ENCODE results near the gene NMT1. TPM values are rescaled to one million over a fixed set of nuclear protein-coding genes. Genes with fewer than 3 reads are reported as not detected.
A peak's percentile ranks its signal among the peaks of the same experiment; 100 is the strongest.

NMT1 gene
- total RNA-seq, 3 donors from 2014 or later (not counting 1 experiment from before 2014, with no cell fraction given): 56.6 to 94.7 (median 77.6) TPM

GRCh38 chr17:45136846-45137560, 75.9 kb downstream of the NMT1 start:
- Histone ChIP-seq H3K4me1 (ENCODE audit: control insufficient read depth, insufficient read depth, low read length) (peaks cover 29% of the 10 kb centered on the region), H3K27ac (ENCODE audit: low read length) (no peak overlapping the region), H3K9me3 (ENCODE audit: control insufficient read depth, insufficient read depth, low read length) (no peaks in the 10 kb centered on the region), H3K36me3 (ENCODE audit: control insufficient read depth, insufficient read depth, low read length) (no peaks in the 10 kb centered on the region), H3K4me3 (ENCODE audit: low read length) (no peak overlapping the region), H3K27me3 (ENCODE audit: control insufficient read depth, insufficient read depth, low read length) (no peaks in the 10 kb centered on the region)
- Mint-ChIP-seq H3K4me3 (peak overlapping the region; percentile 90), H3K36me3 (no peaks in the 10 kb centered on the region), H3K9me3 (no peaks in the 10 kb centered on the region), H3K4me1 (peaks cover 18 to 25% of the 10 kb centered on the region in 2 donors), H3K27me3 (ENCODE audit: low read depth in 2 of 2) (no peaks in the 10 kb centered on the region), H3K27ac (peak overlapping the region in 1 of 2 donors; percentile 77)
- intact Hi-C loops (cut with micrococcal nuclease): no loop called here
- DNase-seq (no peak), ATAC-seq (no peak)
- WGBS (ENCODE audit: insufficient coverage): 94% methylated on average over 11 of the region's 12 CpGs
- no peak for TF ChIP-seq CTCF (IDR thresholded peaks at IDR 0.05)

- intact Hi-C loops (cut with micrococcal nuclease): no loop called here
- no peaks in the 10 kb centered on the region for H3K36me3 Mint-ChIP-seq
These were observed 76.6 kb downstream of the NMT1 start for GRCh38 chr17:45137561-45138305.

GRCh38 chr17:45138911-45139532, 77.9 kb downstream of the NMT1 start:
- ATAC-seq (no peak), DNase-seq (no peak)
- no peaks in the 10 kb centered on the region for H3K9me3 Mint-ChIP-seq
- Histone ChIP-seq H3K4me1 (ENCODE audit: control insufficient read depth, insufficient read depth, low read length) (peaks cover 30% of the 10 kb centered on the region), H3K27me3 (ENCODE audit: control insufficient read depth, insufficient read depth, low read length) (no peaks in the 10 kb centered on the region), H3K9me3 (ENCODE audit: control insufficient read depth, insufficient read depth, low read length) (no peaks in the 10 kb centered on the region), H3K4me3 (ENCODE audit: low read length) (no peak overlapping the region), H3K27ac (ENCODE audit: low read length) (no peak overlapping the region), H3K36me3 (ENCODE audit: control insufficient read depth, insufficient read depth, low read length) (no peaks in the 10 kb centered on the region)
- 93% methylated on average over 13 of the region's 14 CpGs for WGBS (ENCODE audit: insufficient coverage)
- no peaks in the 10 kb centered on the region for H3K36me3 Mint-ChIP-seq
- H3K27ac Mint-ChIP-seq: no peak overlapping the region
- no peak for TF ChIP-seq CTCF (IDR thresholded peaks at IDR 0.05)
- H3K4me3 Mint-ChIP-seq: no peak overlapping the region
- peaks cover 18 to 33% of the 10 kb centered on the region in 2 donors for H3K4me1 Mint-ChIP-seq
- intact Hi-C loops (cut with micrococcal nuclease): no loop called here
- no peaks in the 10 kb centered on the region for H3K27me3 Mint-ChIP-seq (ENCODE audit: low read depth in 2 of 2)

More at GRCh38 chr17:45137561-45138305, 76.6 kb downstream of the NMT1 start:
- no peak overlapping the region for H3K27ac ChIP-seq (ENCODE audit: low read length)
- WGBS (ENCODE audit: insufficient coverage): 94% methylated on average over 11 of the region's 11 CpGs
- peaks cover 18 to 25% of the 10 kb centered on the region in 2 donors for H3K4me1 Mint-ChIP-seq
- no peaks in the 10 kb centered on the region for H3K9me3 Mint-ChIP-seq
- H3K4me3 ChIP-seq (ENCODE audit: low read length): no peak overlapping the region
- no peak for DNase-seq
- H3K9me3 ChIP-seq (ENCODE audit: control insufficient read depth, insufficient read depth, low read length): no peaks in the 10 kb centered on the region
- TF ChIP-seq CTCF (IDR thresholded peaks at IDR 0.05): no peak
- H3K27ac Mint-ChIP-seq: no peak overlapping the region
- H3K4me3 Mint-ChIP-seq: no peak overlapping the region
- no peaks in the 10 kb centered on the region for H3K27me3 ChIP-seq (ENCODE audit: control insufficient read depth, insufficient read depth, low read length)
- H3K27me3 Mint-ChIP-seq (ENCODE audit: low read depth in 2 of 2): no peaks in the 10 kb centered on the region
- no peak for ATAC-seq
- H3K36me3 ChIP-seq (ENCODE audit: control insufficient read depth, insufficient read depth, low read length): no peaks in the 10 kb centered on the region
- peaks cover 28% of the 10 kb centered on the region for H3K4me1 ChIP-seq (ENCODE audit: control insufficient read depth, insufficient read depth, low read length)

All from natural killer cell (primary cell).